SHP77 (cell line): Measurements from ENCODE around the gene GRIP1.
A peak's percentile ranks its signal among the peaks of the same experiment; 100 is the strongest.

Experiments
- DNase-seq, 2 experiments: peaks; one replicate each; lab custom pipeline; 2025; lab: John Stamatoyannopoulos, UW

Gene GRIP1

GRCh38 chr12:66453120-66453519, 225.8 kb downstream of the GRIP1 start:
- no peak for DNase-seq

GRCh38 chr12:66449531-66449930, 229.3 kb downstream of the GRIP1 start:
- no peak for DNase-seq

DNA sequence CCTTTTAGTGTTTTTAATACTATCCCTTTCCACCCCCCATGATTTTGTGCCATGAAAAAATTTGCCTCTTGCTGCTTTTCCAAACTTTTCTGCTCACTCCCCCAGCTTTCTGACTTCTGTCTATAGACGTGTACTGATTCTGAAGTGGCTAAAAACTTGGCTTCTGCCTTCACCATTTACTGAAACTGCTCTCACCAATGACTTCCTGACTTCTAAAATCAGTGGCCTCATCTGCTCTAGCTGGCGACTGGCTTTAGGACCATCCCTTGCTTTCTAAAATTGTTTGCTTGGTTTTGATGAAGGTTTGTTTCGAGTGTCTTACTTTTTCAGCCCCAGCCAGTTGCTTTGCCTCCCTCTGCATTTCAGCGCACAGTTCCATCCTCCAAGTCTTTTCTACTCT, 231.2 kb downstream of the GRIP1 start:
- no peak for DNase-seq

DNA sequence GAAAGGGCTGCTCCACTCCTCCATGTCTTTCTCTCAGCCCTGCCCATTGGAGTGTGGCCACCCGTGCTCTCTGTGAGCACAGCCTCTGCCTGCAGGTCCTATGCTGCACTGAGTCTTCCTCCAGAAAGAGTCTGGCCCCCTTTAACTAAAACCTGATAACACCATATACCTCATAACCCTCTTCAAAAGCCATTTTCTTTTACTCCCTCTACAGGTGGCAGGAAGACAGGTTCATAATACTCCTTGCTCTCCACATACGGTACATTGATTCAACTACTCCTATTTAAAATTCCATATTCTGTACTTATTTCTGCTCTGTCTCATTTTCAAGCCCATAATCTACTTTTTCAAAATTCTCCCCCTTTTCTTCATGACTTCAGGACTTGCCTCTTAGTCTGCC, 232.6 kb downstream of the GRIP1 start:
- DNase-seq, result no peak

GRCh38 chr12:66441905-66442559, 236.8 kb downstream of the GRIP1 start:
- no peak for DNase-seq

GRCh38 chr12:66438601-66439000, 240.3 kb downstream of the GRIP1 start:
- no peak for DNase-seq

DNA sequence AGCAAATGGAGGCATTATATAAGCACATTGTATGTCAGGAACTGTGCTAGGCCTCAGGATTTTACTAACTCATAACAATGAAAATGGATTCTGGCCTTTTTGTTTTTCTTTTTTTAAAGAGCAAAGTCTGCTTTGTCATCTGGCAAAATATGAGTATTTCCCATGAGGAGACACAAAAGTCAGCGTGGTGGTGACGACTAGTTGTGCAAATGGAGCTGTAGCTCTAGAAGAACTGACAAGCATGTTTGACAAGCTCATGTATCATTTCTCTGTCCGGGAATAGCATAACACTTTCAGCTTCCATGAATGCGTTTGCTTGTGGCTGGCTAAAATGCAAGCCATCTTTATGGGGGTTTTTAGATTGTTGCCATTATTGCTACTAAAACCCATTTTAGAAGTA, 248.8 kb downstream of the GRIP1 start:
- no peak for DNase-seq

DNA sequence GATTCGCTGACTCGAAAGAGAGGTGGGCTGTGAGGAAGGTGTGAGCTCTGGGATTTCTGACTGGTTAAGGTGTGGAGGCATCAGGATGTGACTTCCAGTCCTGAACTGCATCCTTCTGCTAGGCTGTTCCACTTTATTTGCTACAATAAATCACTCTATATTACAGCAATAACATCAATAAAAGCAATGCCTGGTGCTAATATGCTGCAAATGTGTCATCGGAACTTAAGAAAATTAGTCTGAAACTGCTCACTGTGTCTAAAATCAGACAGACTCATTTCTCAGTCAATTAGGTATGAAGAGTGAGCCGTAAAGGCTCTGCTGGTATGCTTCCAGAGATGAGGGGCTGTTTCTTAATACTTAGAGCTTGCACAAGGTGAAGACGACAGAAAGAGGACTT, 250.0 kb downstream of the GRIP1 start:
- no peak for DNase-seq

- no peak for DNase-seq
Observed at GRCh38 chr12:66428261-66428660, 250.6 kb downstream of the GRIP1 start.

- DNase-seq, result no peak
Observed at GRCh38 chr12:66426696-66427095, 252.2 kb downstream of the GRIP1 start.

DNA sequence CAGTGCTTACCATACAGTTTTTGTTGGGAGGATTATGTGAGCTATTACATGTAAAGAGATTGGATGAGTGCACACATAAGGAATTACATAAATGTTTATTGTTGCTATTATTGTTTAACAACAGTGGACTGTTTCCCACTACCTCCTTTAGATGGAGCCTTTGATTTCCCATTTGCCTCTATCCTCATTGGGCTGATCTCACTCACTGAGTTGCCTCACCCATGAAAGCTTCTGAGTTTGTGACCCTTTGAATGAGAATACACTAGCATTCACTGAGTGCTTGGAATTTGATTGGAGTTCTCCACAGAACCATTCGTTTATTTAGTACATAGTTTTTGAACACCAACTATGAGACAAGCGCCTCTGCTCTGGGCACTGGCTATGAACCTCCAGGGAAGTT, 255.6 kb downstream of the GRIP1 start:
- DNase-seq, result no peak

DNA sequence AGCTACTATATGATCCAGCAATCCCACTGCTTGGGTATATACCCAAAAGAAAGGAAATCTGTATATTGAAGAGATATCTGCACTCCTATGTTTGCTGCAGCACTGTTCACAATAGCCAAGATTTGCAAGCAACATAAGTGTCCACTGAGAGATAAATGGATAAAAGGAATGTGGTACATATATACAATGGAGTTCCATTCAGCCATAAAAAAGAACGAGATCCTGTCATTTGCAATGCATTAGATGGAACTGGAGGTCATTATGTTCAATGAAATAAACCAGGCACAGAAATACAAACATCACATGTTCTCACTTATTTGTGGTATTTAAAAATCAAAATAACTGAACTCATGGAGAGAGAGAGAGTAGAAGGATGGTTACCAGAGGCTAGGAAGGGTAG, 260.0 kb downstream of the GRIP1 start:
- no peak for DNase-seq

DNA sequence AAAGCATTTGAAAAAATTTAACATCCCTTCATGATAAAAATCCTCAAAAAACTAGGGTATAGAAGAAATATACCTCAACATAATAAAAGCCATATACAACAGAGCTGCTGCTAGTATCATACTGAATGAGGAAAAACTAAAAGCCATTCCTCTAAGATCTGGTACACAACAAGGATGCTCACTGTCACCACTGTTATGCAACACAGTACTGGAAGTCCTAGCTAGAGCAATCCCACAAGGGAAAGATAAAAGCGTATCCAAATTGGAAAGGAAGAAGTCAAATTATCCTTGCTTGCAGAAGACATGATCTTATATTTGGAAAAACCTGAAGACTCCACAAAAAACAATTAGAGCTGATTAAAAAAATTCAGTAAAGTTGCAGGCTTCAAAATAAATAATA, 261.7 kb downstream of the GRIP1 start:
- DNase-seq, result no peak

DNA sequence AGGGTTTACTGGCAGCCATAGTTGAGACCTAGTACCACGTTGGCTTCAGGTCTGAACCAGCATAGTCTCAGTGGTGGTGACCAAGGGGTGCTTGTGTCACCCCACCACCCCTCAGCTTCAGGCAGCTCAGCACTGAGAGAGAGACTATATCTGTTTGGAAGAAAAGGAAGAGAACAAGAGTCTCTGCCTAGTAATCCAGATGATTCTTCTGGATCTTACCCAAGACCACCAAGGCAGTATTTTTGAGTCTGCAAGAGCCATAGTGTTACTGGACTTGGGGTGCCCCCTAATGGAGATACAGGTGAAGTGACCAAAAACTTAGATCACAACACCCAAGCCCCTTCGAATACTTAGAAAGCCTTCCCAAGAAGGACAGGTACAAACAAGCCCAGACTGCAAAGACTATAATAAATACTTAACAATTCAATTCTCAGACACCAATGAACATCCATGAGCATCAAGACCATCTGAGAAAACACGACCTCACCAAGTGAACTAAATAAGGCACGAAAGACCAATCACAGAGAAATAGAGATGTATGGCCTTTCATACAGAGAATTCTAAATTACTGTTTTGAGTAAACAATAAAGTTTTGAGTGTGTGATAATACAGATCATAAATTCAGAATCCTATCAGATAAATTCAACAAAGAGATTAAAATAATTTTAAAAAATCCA, 269.5 kb downstream of the GRIP1 start:
- peak in 1 of 2 experiments; percentile 36 for DNase-seq

GRCh38 chr12:66405395-66405794, 273.5 kb downstream of the GRIP1 start:
- no peak for DNase-seq

DNA sequence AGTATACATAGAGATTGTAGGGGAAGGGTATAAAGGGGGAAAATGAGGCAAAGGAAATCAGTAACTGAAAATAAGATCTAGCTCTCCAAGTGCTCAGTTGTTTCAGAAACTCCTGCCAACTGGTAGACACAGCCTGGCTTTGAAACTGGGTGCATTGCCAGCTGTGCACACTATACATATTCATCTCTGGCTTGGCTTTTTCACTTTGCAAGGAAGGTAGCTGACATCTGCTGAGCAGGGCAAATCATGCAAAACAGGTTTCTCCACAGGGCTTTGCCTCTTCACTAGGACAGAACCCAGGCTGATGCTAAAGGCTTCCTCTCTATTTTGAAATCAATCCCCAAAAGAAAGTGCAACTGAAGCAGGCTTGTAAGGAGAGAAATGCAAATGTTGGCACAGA, 275.1 kb downstream of the GRIP1 start:
- DNase-seq, result no peak

DNA sequence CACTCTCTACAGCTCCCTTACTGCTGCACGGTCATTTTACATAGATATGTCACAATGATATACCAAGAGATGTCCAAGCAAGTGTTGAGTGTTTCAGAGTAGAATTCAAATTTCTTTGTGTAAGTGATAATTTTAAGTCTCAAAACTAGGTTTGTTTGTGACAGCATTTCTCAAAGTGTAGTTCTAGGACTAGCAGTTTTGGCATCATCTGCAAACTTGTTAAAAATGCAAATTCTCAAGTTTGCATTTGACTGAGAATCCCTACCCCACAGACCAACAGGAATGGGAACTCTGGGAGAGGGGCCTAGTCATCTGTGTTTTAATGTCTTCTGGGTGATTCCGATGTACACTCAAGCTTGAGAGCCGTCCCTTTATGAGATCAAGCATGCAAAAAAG, 279.0 kb downstream of the GRIP1 start:
- DNase-seq, result no peak

- no peak for DNase-seq
Observed at GRCh38 chr12:66398931-66399910, 279.7 kb downstream of the GRIP1 start.

- no peak for DNase-seq
Observed at GRCh38 chr12:66397574-66398290, 281.1 kb downstream of the GRIP1 start.

DNA sequence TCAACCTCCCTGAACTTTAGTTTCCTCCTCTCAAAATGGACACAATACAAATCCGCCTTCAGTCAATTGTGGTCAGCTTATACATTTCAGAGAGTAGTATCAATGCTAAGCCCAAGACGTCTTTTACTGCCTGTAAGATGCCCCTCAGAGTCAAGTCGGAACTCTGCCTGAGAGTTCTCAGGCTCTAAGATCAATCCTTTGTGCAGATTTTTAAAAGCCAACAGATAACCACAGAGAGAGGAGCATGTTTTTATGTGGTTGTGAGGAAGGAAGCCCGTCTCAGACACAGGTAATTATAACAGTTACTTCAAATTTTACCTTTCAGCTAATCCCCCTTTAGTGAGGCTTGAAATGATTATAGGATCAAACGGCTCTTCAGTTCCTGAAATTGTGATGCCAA, 285.0 kb downstream of the GRIP1 start:
- DNase-seq, result no peak

DNA sequence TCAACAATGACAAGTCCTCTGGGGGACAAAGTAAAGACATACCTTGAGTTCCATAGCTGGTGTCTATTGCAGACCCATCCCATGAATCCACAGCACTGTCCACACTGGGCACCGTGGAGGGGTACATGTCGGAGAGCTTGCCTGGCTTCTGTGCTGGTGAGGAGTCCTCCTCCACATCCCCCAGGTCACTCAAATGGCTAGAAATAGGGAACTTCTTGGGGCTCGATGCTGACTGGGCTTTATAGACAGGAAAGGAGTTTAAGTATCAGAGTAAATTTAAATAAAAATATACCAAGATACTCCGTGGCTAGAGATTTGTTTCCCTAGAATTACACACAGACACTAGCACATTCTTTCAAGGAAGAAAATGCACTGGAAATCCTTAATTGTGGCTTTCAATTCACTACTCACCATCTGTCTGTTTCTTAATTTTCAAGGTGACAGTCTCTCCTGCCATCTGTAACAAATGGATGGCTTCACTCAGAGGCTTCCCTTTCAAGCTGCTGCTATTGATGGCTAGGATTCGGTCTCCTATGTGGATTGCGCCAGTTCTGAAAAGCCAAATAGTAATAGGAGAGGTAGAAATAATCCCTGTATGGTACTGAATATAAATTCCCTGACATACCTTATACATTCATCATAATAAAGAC, 286.5 kb downstream of the GRIP1 start:
- no peak for DNase-seq

- DNase-seq, result no peak
Observed at GRCh38 chr12:66388517-66388916, 290.4 kb downstream of the GRIP1 start.
